Right forelimb (tissue), 1 donor: Measurements from ENCODE around the gene VNN1.

Source experiments
- DNase-seq: peaks from one replicate; pipeline ENCODE4 v3.0.0-alpha.2; 2018

VNN1 gene

DNA sequence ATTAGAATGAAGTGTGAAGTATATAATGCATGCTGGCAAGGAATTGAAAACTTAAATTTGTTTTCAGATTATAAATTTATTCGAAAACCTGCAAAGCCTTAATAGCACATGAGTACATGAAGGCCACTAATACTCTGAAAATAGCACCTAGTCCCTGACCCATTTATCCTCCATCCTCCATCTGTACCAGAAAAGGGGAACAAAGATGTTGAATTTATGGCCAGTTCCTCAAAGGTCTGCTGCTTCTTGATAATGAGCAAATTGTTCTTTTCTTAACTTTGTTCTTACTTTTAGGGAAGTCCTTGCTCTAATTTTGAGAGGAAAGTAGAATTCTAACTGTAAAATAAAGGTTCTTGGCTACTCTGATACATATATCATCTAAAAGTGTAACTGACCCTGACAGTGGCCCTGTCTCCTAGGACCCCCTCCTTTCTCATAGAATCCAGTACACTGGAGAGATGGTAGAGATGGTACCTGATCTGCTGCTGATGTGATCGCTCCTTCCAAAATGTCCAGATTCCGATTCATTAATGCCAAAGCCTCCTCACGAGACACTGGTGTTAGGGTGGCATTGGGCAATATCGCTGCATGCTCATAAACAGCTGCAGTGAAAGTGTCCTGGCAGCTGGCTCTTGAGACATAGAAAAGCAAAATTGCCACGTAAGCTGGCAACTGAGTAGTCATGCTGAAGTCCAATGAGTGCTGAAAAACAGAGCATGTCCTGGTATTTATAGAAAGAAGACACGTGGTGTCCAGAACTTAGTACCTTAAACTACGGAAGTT, at the start of gene VNN1:
Gene VNN1, minus strand, starts transcription at position 704 of the 783 bp plus-strand sequence. Its CDS starts 20 bp downstream, at position 684.
- no peak for DNase-seq

DNA sequence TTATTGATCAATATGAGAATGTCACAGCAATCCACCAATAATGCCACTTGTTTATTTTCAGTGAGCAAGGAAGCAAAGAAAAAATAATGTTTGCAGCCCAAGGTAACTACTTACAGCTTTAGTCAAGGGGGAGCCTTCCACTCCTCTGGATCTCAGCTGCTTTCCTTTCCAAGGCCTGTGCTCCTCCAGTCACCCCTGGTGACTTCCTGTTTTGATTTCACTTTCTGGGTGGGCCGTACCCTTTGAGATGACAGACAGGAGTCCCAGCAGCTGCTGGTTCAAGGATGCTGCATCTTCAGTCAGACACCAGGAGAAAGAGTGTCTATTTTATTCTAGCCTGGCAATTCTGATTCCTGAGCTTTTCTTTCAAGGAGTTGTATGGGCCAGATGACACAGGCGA, 49.4 kb upstream of the VNN1 start:
- DNase-seq: no peak

DNA sequence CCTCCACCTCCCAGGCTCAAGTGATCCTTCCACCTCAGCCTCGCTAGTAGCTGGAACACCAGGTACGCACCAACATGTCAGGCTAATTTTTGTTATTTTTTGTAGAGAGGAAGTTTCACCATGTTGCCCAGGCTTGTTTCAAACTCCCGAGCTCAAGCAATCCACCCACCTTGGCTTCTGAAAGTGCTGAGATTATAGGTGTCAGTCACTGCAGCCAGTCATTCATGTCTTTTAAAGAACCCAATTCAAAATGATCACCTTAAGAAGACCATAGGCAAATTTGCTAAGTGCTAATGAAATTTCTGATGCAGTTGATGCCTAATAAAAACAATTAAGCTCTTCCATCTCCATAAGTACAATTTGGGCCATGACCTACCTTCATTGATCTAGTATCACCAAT, 46.4 kb upstream of the VNN1 start:
- no peak for DNase-seq

GRCh38 chr6:132758689-132759088, 44.8 kb upstream of the VNN1 start:
- DNase-seq: no peak

DNA sequence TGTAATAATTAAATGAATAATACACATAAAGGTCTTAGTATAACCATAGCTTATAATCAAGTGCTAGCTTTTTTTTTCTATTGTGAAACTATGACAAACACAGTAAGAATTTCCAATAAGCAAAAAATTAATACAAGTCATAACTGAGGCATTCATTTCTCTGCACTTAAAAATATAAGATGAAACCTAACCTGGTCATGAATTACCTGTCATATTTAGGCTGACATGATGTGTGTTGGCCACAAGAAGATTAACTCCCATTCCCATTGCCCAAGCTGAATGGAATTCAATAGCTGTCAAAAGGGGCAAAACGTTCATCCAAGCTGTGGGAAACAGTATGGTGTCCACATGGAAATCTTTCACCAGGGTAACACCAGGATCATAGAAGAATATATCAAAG, 38.4 kb upstream of the VNN1 start:
- DNase-seq: no peak

DNA sequence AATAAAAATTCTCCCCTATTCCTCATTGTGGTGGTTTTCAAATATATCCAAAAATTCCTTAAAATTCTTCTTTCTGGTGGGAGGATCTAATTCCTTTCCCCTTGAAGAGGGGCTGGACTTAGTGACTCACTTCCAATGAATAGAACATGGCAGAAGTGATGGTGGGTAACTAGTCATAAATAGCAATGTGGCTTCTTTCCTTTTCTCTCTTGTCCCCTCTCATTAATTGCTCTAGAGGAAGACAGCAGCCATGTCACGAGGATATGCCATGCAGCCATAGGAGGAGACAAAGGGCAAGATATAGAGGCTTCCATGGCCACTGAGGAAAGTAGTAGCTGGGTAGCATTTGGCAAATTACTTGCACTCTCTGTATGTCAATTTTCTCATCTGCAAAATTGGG, 38.0 kb upstream of the VNN1 start:
- no peak for DNase-seq

DNA sequence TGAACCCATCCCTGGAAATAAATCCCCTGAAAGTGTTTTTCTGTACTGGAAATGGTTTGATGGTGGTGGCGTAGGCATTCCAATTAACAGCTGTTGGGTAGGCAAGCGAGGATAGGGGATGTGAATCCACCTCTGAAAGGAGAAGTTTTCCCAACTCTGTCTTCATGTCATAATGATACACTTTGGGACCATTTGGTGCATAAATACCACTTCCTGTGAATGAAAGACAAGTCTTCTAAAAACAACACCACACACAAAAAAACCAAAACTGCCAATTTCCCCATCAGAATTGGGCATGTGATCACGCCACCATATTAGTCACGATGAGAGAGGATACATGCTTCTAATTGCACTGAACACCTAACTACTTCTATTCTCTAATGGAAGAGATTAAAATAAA, 37.5 kb upstream of the VNN1 start:
- DNase-seq: no peak

DNA sequence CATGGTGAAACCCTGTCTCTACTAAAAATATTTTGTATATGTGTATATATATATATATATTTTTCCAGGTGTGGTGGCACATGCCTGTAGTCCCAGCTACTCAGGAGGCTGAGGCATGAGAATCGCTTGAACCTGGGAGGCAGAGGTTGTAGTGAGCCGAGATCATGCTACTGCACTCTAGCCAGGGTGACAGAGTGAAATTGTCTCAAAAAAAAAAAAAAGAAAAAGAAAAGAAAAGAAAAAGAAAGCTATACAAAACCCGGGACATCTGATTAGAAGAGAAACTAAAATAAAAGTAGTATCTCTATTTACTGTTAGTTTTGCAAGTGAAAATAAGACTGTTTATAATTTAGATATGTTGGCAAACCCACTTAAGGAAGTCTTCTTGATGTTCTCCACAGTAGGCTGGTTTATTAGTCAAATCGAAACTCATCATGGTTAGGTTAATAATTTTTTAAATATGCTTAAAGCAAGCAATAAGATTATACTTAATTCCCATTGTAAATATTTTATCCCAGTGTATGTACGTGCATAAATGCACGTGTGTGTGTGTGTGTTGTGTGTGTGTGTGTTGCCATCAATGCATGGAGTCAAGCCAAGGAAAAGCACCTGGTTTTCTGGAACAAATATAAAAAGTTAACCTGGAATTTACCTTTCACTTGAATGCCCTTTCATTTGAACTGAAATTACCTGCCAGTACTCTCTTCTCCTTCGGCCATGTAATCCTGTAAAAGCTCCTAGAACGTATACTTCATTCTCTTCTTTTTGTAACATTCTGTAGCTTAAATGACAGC, 36.8 kb upstream of the VNN1 start:
- DNase-seq: no peak

GRCh38 chr6:132749111-132749510, 35.3 kb upstream of the VNN1 start:
- DNase-seq: no peak

DNA sequence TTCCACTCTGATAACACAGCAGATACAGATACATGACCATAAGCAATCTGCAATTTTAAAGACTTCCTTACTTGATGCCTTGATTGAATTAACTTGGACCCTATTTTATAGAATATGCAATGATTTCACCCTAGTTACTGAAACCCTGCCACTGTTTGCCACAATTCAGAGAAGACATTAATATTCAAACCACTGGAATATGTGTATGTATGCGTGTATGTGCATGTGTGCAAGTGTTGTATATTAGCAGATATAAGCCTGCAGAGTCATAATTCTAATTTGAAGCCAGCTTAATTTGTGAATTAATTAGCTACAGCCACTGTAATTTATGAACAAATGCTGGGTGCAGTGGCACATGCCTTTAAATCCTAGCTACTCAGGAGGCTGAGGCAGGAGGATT, 34.6 kb upstream of the VNN1 start:
- no peak for DNase-seq

DNA sequence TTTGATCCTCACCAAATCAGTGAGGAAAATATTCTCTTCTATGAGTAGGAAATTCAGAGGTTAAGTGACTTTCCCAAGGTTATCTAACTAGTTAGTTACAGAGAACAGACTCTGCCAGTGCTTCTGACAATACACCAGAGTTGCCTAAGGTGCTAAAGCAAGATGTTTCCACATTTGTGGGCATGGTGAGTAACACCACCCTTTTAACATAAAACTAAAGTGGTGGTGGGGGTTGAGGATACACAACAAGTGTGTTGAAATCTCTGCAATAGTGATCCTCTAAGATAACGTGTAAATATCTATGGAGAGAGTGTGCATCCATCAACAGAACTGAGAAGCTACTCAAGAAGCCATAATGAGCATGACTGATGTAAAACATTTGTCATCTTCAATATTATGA, 32.2 kb upstream of the VNN1 start:
- no peak for DNase-seq

DNA sequence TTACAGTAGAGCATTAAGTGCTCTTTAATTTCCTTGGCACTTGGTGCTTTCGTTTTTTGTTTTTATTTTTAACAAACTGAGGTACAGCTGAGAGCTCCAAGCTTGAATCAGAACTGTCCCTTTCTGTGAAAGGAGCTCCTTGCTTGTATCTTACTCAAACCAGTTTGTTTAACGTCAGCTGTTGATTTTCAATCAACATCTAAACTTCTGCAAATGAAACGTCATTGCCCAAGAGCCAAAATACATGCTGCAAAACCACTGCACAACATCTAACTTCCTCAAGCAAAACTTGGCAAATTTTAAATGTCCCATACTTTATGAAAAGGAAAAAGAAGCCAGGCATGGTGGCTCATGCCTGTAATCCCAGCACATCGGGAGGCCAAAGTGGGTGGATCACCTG, 28.6 kb upstream of the VNN1 start:
- DNase-seq: no peak

- DNase-seq: no peak
Measured at GRCh38 chr6:132741281-132741680, 27.4 kb upstream of the VNN1 start.

DNA sequence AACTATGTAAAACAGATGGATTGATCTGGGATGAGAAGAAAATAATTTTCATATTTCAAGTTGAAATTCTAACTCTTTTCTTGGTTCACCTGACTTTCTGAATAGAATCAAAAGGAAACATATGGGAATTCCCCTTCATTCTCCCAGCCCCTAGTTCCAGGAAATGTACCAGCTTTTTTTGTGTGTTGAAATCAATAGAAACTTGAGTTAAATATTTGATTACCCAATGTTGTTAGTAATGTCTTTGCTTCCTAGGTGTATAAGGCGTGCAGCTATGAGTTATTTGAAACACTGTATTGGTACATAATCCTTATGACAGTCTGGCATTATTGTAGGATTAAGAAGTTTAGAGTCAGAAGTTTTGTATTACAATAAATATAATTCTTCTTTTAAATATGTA, 22.4 kb upstream of the VNN1 start:
- DNase-seq: no peak

GRCh38 chr6:132734694-132735236, 20.9 kb upstream of the VNN1 start:
- no peak for DNase-seq

DNA sequence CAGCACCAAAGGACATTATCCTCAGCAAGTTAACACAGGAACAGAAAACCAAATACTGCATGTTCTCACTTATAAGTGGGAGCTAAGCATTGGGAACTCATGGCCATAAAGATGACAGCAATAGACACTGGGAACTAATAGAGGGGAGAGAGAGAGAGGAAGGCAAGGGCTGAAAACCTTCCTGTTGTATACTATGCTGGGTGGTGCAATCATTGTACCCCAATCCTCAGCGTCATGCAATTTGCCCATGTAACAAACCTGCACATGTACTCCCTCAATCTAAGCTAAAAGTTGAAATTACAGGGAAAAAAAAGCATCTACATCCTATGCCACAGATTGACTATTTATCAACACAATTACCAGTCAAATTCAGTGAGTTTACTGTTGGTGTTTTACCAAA, 20.0 kb upstream of the VNN1 start:
- no peak for DNase-seq

DNA sequence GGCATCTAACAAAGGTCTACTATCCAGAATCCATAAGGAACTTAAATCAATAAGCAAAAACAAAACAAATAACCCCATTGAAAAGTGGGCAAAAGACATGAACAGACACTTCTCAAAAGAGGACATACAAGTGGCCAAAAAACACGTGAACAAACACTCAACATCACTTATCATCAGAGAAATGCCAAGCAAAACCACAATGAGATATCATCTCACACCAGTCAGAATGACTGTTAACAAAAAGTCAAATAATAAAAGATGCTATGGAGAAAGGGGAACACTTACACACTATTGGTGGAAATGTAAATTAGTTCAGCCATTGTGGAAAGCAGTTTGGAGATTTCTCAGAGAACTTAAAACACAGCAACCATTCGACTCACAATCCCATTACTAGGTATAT, 19.4 kb upstream of the VNN1 start:
- no peak for DNase-seq

- DNase-seq: no peak
Measured at GRCh38 chr6:132731086-132731485, 17.2 kb upstream of the VNN1 start.

- DNase-seq: no peak
Measured at GRCh38 chr6:132730560-132730959, 16.7 kb upstream of the VNN1 start.

- DNase-seq: no peak
Measured at GRCh38 chr6:132728616-132729015, 14.8 kb upstream of the VNN1 start.

DNA sequence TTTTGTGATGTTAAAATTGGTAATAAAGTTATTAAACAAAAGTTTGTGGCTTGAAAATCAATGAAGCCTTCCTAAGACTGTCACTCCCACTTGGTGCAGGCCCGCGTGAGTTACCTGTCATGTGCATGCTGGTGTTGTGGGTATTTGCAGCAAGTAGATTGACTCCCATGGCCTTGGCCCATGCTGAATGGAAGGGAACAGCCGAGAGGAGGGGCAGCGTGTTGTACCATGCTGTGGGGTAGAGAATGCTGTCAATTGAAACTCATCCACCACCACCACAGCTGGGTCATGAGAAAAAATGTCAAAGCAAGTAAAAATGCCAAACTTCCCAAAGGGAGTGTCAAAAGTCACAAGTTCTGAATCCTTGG, 12.7 kb upstream of the VNN1 start:
- no peak for DNase-seq

DNA sequence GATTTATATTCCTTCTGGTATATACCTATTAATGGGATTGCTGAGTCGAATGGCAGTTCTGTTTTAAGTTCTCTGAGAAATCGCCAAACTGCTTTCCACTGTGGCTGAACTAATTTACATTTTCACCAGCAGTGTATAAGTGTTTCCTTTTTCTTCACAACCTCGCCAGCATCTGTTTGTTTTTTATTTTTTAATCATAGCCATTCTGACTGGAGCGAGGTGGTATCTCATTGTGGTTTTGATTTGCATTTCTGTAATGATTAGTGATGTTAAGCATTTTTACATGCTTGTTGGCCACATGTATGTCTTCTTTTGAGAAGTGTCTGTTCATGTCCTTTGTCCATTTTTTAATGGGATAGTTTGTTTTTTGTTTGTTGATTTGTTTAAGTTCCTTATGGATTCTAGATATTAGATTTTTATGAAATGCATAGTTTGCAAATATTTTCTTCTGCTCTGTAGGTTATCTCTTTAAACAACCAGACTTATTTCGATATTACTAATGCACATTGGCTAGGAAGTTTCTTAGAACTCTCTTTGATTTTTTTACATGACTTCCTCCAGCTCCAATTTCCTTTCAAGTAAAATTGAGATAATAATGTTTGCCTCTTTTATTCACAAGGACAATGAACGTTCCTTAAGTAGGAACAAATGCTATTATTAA, 12.2 kb upstream of the VNN1 start:
- DNase-seq: no peak

- DNase-seq: no peak
Measured at GRCh38 chr6:132725471-132725870, 11.6 kb upstream of the VNN1 start.
